Endothelial cell of umbilical vein (primary cell): ENCODE measurements around the gene OSBPL10. TPM values are rescaled to one million over a fixed set of nuclear protein-coding genes. Genes with fewer than 3 reads are reported as not detected.

ENCODE experiments used
- BruUV-seq: library from RNA; stranded (reverse); fragments of 400-500 nt; replicated peaks from 2 replicates; lab custom pipeline; 2021; lab: Mats Ljungman, UMichigan
- CTCF ChIA-PET: fragments of 300-600, 350-600 bp; sonication (Branson Sonifier 250); formaldehyde crosslinking; loops from one replicate; lab custom pipeline; 2021; ENCODE audit warnings: antibody characterized with exemption, inconsistent platforms; lab: Charles Lee
- POLR2A ChIA-PET: fragments of 300-600, 350-600 bp; sonication (Branson Sonifier 250); formaldehyde crosslinking; loops from one replicate; lab custom pipeline; 2021; ENCODE audit warnings: antibody characterized with exemption, inconsistent platforms; lab: Charles Lee
- DNase-seq: peaks from one replicate; pipeline ENCODE4 v3.0.0-alpha.2; 2011; ENCODE audit warnings: low read depth, low spot score
- FAIRE-seq: peaks from 2 replicates; lab custom pipeline; 2011; peaks lifted over from hg19 to GRCh38; lab: Jason Lieb, UNC
- H2AFZ ChIP-seq: 2 replicates; pipeline ENCODE4 v1.6.0; 2012; ENCODE audit warnings: low read depth, low read length, control low read depth, inconsistent platforms
- H3K27ac ChIP-seq: 2 replicates; pipeline ENCODE4 v1.5.1; 2011; ENCODE audit warnings: low read depth, mild to moderate bottlenecking, control low read depth, low read length, moderate library complexity; ENCODE audit not compliant: insufficient read depth
- H3K27me3 ChIP-seq, 2 experiments: 2 replicates each; pipeline versions ENCODE4 v1.6.0 to v1.6.1; 2011; ENCODE audit warnings: low read length in 2 of 2, mixed read lengths in 1 of 2; ENCODE audit not compliant: control insufficient read depth in 2 of 2, insufficient read depth in 2 of 2
- H3K36me3 ChIP-seq, 2 experiments: 2 replicates in 1 of 2; 3 replicates in 1 of 2; pipeline ENCODE4 v1.5.1; 2011; ENCODE audit warnings: low read length in 2 of 2, mild to moderate bottlenecking in 1 of 2, moderate library complexity in 1 of 2; ENCODE audit not compliant: control insufficient read depth in 2 of 2, insufficient read depth in 2 of 2; ENCODE audit errors: extremely low read depth in 1 of 2
- H3K4me1 ChIP-seq: 3 replicates; pipeline ENCODE4 v1.5.1; 2011; ENCODE audit warnings: mild to moderate bottlenecking, low read length; ENCODE audit not compliant: control insufficient read depth, insufficient read depth; ENCODE audit errors: extremely low read depth
- H3K4me2 ChIP-seq: 2 replicates; pipeline ENCODE4 v1.6.1; 2011; ENCODE audit warnings: low read length, control low read depth, mixed read lengths; ENCODE audit not compliant: insufficient read depth
- H3K4me3 ChIP-seq, 3 experiments: fragments of 200-600 bp in 1 of 3; sonication (generic), shearing (Covaris generic) in 1 of 3; replicated peaks in 1 of 3; 2 replicates each; pipeline ENCODE4 v1.5.1; 2011 to 2016; ENCODE audit warnings: control low read depth in 3 of 3, low read length in 3 of 3, mild to moderate bottlenecking in 2 of 3, inconsistent platforms in 1 of 3, low read depth in 1 of 3, moderate library complexity in 1 of 3; ENCODE audit not compliant: insufficient read depth in 1 of 3
- H3K79me2 ChIP-seq: 2 replicates; pipeline ENCODE4 v1.6.0; 2012; ENCODE audit warnings: low read length, inconsistent platforms; ENCODE audit not compliant: control insufficient read depth, insufficient read depth
- H3K9ac ChIP-seq: replicated peaks from 2 replicates; pipeline ENCODE3; 2011; ENCODE audit warnings: low read length, control low read depth; ENCODE audit not compliant: insufficient read depth; ENCODE audit errors: extremely low read depth
- H3K9me1 ChIP-seq: replicated peaks from 3 replicates; pipeline ENCODE4 v1.6.0; 2011; ENCODE audit warnings: mild to moderate bottlenecking, low read length; ENCODE audit not compliant: control insufficient read depth, insufficient read depth; ENCODE audit errors: extremely low read depth
- H3K9me3 ChIP-seq: replicated peaks from 2 replicates; pipeline ENCODE4 v1.5.1; 2012; ENCODE audit warnings: low read length, inconsistent platforms; ENCODE audit not compliant: control insufficient read depth, insufficient read depth
- H4K20me1 ChIP-seq: replicated peaks from 2 replicates; pipeline ENCODE3; 2011; ENCODE audit warnings: mild to moderate bottlenecking, low read length; ENCODE audit not compliant: control insufficient read depth, insufficient read depth; ENCODE audit errors: extremely low read depth
- EZH2 ChIP-seq: IDR thresholded peaks from 2 replicates; pipeline ENCODE4 v1.6.1; 2012; ENCODE audit warnings: borderline replicate concordance, low read depth, mild to moderate bottlenecking, moderate library complexity, low read length, inconsistent platforms; ENCODE audit not compliant: severe bottlenecking
- FOS ChIP-seq: IDR thresholded peaks from 2 replicates; pipeline ENCODE4 v1.6.1; 2011; ENCODE audit warnings: mild to moderate bottlenecking, low read length, moderate library complexity, borderline replicate concordance; ENCODE audit not compliant: insufficient read depth
- GATA2 ChIP-seq: IDR thresholded peaks from 2 replicates; pipeline ENCODE4 v1.7.0; 2011; ENCODE audit warnings: low read depth, mild to moderate bottlenecking, moderate library complexity, mixed read lengths, low read length; ENCODE audit not compliant: insufficient read length, insufficient read depth
- JUN ChIP-seq: IDR thresholded peaks from 2 replicates; pipeline ENCODE4 v1.6.1; 2011; ENCODE audit warnings: borderline replicate concordance, low read depth; ENCODE audit not compliant: insufficient read length, insufficient read depth
- MYC ChIP-seq: IDR thresholded peaks from one replicate; pipeline ENCODE4 v1.6.1; 2011; ENCODE audit warnings: mild to moderate bottlenecking, low read depth, low read length
- POLR2A ChIP-seq: IDR thresholded peaks from 2 replicates; pipeline ENCODE4 v1.6.1; 2012; ENCODE audit warnings: low read depth, mild to moderate bottlenecking, control low read depth, low read length
- POLR2AphosphoS5 ChIP-seq: IDR thresholded peaks from 2 replicates; pipeline ENCODE4 v1.6.1; 2012; ENCODE audit warnings: low read depth, mild to moderate bottlenecking, control low read depth, low read length, moderate library complexity; ENCODE audit not compliant: insufficient read depth
- dilution Hi-C: fragments of 300-500 bp; cut with MboI; formaldehyde crosslinking; loops from one replicate; pipeline ENCODE4 v1.15.0; 2019; ENCODE audit warnings: low sequenced_read_pairs; ENCODE audit not compliant: extremely low pct_ligation_motif_present
- intact Hi-C: fragments of 100-400 bp; cut with micrococcal nuclease; formaldehyde crosslinking; loops from one replicate; pipeline ENCODE4 v1.10.0; 2022
- polyA plus RNA-seq, 4 experiments: library from polyadenylated mRNA; depleted of rRNA in 3 of 4; stranded (reverse) in 3 of 4; unstranded in 1 of 4; fragments of >200 nt; gene quantifications; 2 replicates each; pipeline versions ENCODE4 v1.2.1 to v1.2.3, GENCODE V29; 2011 to 2012; ENCODE audit warnings: missing spikeins in 1 of 4
- total RNA-seq: library from RNA; stranded (reverse); gene quantifications from 2 replicates; pipeline ENCODE4 v1.2.3, GENCODE V29; 2021
- TF ChIP-seq, protein P1 (sequence below): IDR thresholded peaks from 2 replicates; pipeline ENCODE4 v1.6.1; 2011; ENCODE audit not compliant: insufficient read depth, insufficient read length
- TF ChIP-seq, protein P2 (sequence below), 2 donors: IDR thresholded peaks; 1 replicate in 1 of 2; 2 replicates in 1 of 2; pipeline ENCODE4 v1.5.1; 2011; ENCODE audit warnings: low read length in 2 of 2, mild to moderate bottlenecking in 2 of 2, moderate library complexity in 2 of 2, control low read depth in 1 of 2, inconsistent platforms in 1 of 2, low read depth in 1 of 2; ENCODE audit not compliant: insufficient read depth in 1 of 2; ENCODE audit errors: extremely low read depth in 1 of 2

OSBPL10 gene
- total and polyA plus RNA-seq, 2 donors (not counting 3 experiments of a cell fraction or from before 2014, with no cell fraction given): 10.8 to 47.6 TPM

DNA sequence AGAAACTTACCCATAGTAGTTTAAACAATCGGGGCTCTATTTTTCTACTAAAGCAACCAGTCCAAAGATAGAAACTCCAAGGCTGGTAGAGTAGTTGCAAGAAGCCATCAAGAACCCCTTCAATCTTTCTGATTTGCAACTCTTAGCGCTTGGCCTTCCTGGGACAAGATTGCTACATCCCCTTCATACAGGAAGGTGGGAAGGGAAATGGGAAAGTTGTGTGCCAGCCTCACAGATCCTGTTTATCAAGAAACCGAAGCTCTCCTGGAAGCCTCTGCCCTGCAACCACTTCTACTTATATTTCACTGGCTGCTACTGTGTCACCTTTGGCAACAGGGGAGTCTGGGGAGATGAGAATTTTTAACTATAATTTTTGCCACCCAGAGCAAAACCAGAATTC lies 46.2 kb downstream of the OSBPL10 start:
- peak; percentile 75 for DNase-seq
- no TSS peak for BruUV-seq
- intact Hi-C loops: no loop called here
- POLR2A ChIA-PET: interaction anchor here (0.7 kb wide), 1 partner anchor 545 kb away, joined by 4 read pairs; no protein-coding TSS in a partner anchor
- Histone ChIP-seq H3K4me1 (peaks cover 6% of the 10 kb centered on the region), H3K36me3 (no peaks in the 10 kb centered on the region), H3K27me3 (no peaks in the 10 kb centered on the region), H3K9me1 (no peaks in the 10 kb centered on the region), H3K79me2 (peaks cover 5% of the 10 kb centered on the region), H3K27ac (no peak overlapping the region), H4K20me1 (no peaks in the 10 kb centered on the region), H3K9me3 (no peaks in the 10 kb centered on the region), H2AFZ (no peak overlapping the region), H3K9ac (no peak overlapping the region), H3K4me3 (no peak overlapping the region), H3K4me2 (peak overlapping the region; percentile 4)
- peak; percentile 15 for FAIRE-seq
- CTCF ChIA-PET: interaction anchor here (1.9 kb wide), 1 partner anchor 12 kb away, joined by 5 read pairs; no protein-coding TSS in a partner anchor
- no peak for TF ChIP-seq FOS
- no peak for TF ChIP-seq MYC
- no peak for TF ChIP-seq POLR2AphosphoS5
- TF ChIP-seq EZH2: no peak
- TF ChIP-seq, protein P1, sequence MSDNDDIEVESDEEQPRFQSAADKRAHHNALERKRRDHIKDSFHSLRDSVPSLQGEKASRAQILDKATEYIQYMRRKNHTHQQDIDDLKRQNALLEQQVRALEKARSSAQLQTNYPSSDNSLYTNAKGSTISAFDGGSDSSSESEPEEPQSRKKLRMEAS: no peak
- TF ChIP-seq GATA2: no peak
- no peak for TF ChIP-seq JUN
- no peak for TF ChIP-seq POLR2A
- dilution Hi-C loops: no loop called here

DNA sequence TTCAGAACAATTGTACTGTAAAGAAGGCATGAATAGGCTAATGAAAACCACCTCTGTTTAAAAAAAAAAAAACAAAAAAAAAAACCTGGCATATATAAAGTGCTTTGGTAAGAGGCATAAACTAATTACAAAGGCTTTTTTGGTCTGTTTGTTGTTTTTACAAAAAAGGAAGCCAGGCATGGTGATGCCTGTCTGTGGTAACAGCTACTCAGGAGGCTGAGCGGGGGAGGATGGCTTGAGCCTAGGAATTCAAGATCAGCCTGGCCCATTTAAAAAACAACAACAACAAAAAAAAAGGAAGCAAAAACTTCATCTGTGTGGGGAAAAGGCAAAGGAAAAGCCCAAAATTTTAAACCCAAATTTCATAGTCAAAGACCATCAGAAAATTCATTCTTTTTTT lies 47.0 kb downstream of the OSBPL10 start:
- H3K4me2 ChIP-seq: no peak overlapping the region
- no peaks in the 10 kb centered on the region for H4K20me1 ChIP-seq
- no peaks in the 10 kb centered on the region for H3K36me3 ChIP-seq
- DNase-seq (peak; percentile 40), FAIRE-seq (peak; percentile 66)
- peaks cover 6% of the 10 kb centered on the region for H3K4me1 ChIP-seq
- TF ChIP-seq, protein P1: no peak
- TF ChIP-seq POLR2AphosphoS5 (no peak), JUN (no peak), EZH2 (no peak), MYC (no peak), POLR2A (no peak), FOS (no peak), GATA2 (no peak)
- TF ChIP-seq, protein P2, sequence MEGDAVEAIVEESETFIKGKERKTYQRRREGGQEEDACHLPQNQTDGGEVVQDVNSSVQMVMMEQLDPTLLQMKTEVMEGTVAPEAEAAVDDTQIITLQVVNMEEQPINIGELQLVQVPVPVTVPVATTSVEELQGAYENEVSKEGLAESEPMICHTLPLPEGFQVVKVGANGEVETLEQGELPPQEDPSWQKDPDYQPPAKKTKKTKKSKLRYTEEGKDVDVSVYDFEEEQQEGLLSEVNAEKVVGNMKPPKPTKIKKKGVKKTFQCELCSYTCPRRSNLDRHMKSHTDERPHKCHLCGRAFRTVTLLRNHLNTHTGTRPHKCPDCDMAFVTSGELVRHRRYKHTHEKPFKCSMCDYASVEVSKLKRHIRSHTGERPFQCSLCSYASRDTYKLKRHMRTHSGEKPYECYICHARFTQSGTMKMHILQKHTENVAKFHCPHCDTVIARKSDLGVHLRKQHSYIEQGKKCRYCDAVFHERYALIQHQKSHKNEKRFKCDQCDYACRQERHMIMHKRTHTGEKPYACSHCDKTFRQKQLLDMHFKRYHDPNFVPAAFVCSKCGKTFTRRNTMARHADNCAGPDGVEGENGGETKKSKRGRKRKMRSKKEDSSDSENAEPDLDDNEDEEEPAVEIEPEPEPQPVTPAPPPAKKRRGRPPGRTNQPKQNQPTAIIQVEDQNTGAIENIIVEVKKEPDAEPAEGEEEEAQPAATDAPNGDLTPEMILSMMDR (IDR thresholded peaks at IDR 0.05; ENCODE audit: extremely low read depth in 1 of 2, insufficient read depth in 1 of 2, low read depth in 1 of 2, low read length in 2 of 2): no peak
- CTCF ChIA-PET: interaction anchor here (1.9 kb wide), 1 partner anchor 13 kb away, joined by 5 read pairs; no protein-coding TSS in a partner anchor
- dilution Hi-C loops (no loop called here), intact Hi-C loops (no loop called here)
- H3K79me2 ChIP-seq: peaks cover 5% of the 10 kb centered on the region
- no peak overlapping the region for H3K9ac ChIP-seq
- H3K9me3 ChIP-seq: no peaks in the 10 kb centered on the region
- no TSS peak for BruUV-seq
- H3K4me3 ChIP-seq: no peak overlapping the region
- no peak overlapping the region for H3K27ac ChIP-seq
- no peaks in the 10 kb centered on the region for H3K9me1 ChIP-seq
- POLR2A ChIA-PET: interaction anchor here (0.7 kb wide), 2 partner anchors 165 to 544 kb away, joined by 4 to 8 read pairs; no protein-coding TSS in a partner anchor
- no peak overlapping the region for H2AFZ ChIP-seq
- no peaks in the 10 kb centered on the region for H3K27me3 ChIP-seq
